GOT3 (cell line): ENCODE results near the gene XBP1.
"Not testable (repeated sequence)": the region's sequence is repeated elsewhere in the genome, so short reads cannot be mapped to it uniquely, and the experiment has no call there.

Experiments
- DNase-seq: peaks from one replicate; lab custom pipeline; 2025; ENCODE audit warnings: mixed read lengths; lab: John Stamatoyannopoulos, UW

XBP1 gene

GRCh38 chr22:28792491-28793383 lies 7.6 kb downstream of the XBP1 start:
- DNase-seq = no peak

- DNase-seq = no peak
Observed at GRCh38 chr22:28791841-28792490, 8.4 kb downstream of the XBP1 start.

GRCh38 chr22:28791124-28791523 lies 9.2 kb downstream of the XBP1 start:
- no peak for DNase-seq

GRCh38 chr22:28788601-28789000 lies 11.8 kb downstream of the XBP1 start:
- DNase-seq = no peak

- DNase-seq = no peak
Observed at GRCh38 chr22:28783786-28784671, 16.3 kb downstream of the XBP1 start.

GRCh38 chr22:28780296-28780695 lies 20.1 kb downstream of the XBP1 start:
- no peak for DNase-seq

GRCh38 chr22:28779833-28780232 lies 20.5 kb downstream of the XBP1 start:
- DNase-seq = no peak

GRCh38 chr22:28774378-28774777 lies 26.0 kb downstream of the XBP1 start:
- DNase-seq = no peak

GRCh38 chr22:28773461-28773867 lies 26.9 kb downstream of the XBP1 start:
- no peak for DNase-seq

- DNase-seq = peak; percentile 57
Observed at GRCh38 chr22:28772633-28773460, 27.5 kb downstream of the XBP1 start, which contains the start of gene CCDC117. CCDC117 (plus strand) TSS chr22:28772695; CDS start chr22:28772850, 155 bp downstream.

GRCh38 chr22:28771195-28771791 lies 29.1 kb downstream of the XBP1 start:
- DNase-seq = no peak

- no peak for DNase-seq
Observed at GRCh38 chr22:28769394-28770085, 30.8 kb downstream of the XBP1 start.

GRCh38 chr22:28768701-28769393 lies 31.5 kb downstream of the XBP1 start:
- DNase-seq = no peak

- DNase-seq = no peak
Observed at GRCh38 chr22:28766628-28767027, 33.7 kb downstream of the XBP1 start.

- DNase-seq = not testable (repeated sequence)
Observed at GRCh38 chr22:28762000-28762399, 38.4 kb downstream of the XBP1 start.

GRCh38 chr22:28761449-28761755 lies 39.0 kb downstream of the XBP1 start:
- DNase-seq = no peak

GRCh38 chr22:28759861-28760560 lies 40.4 kb downstream of the XBP1 start:
- no peak for DNase-seq

GRCh38 chr22:28754512-28754911 lies 45.9 kb downstream of the XBP1 start:
- not testable (repeated sequence) for DNase-seq

- no peak for DNase-seq
Observed at GRCh38 chr22:28750471-28750881, 49.9 kb downstream of the XBP1 start.
